NCI-H1436 (cell line): Measurements from ENCODE around the gene KIZ.

ENCODE experiments used
- DNase-seq: peaks from one replicate; lab custom pipeline; 2025; lab: John Stamatoyannopoulos, UW

Gene KIZ

DNA sequence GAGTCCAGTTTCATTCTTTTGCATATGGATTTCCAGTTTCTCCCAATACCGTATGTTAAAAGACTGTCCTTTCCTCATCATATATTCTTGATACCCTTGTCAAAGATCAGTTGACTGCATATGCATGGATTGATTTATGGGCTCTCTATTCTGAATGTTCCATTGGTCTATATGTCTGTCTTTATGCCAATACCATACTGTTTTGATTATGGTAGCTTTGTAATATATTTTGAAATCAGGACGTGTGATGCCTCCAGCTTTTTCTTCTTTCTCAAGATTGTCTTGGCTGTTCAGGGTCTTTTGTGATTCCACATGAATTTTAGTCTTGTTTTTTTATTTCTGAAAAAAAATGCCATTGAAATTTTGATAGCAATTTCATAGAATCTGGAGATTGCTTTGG lies 51.9 kb downstream of the KIZ start:
- DNase-seq, result no peak

DNA sequence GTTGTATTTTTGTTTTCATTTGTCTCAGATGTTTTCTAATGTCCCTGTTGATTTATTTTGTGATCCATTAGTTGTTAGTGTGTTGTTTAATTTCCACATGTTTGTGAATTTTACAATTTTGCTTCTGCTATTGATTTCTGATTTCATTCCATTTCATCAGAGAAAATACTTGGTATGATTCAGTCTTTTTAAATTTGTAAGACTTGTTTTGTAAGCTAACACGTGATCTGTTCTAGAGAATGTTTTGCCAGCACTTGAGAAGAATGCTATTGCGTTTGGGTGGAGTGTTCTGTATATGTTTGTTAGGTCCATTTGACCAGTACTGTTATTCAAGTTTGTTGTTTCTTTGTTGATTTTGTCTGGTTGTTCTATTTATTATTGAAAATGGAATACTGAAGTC lies 53.9 kb downstream of the KIZ start:
- DNase-seq, result no peak

DNA sequence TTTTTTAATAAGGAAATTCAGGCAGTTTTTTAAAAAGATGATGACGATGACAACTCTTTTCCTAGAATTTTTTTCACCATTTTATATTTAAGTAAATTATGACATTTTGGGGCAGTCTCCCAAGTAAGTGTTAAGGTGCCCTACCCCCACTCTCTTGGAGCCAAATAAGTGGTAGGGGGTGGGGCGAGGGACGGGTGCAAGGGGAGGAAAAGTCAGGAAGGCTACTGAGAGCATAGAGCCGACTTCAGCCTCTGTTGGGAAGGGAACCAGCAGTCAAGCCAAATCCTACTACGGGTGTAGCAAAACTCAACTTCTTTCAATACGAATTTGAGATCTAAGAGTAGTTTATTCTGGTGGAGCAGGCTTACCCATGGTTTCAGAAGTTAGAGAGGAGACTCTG lies 54.4 kb downstream of the KIZ start:
- DNase-seq, result no peak

DNA sequence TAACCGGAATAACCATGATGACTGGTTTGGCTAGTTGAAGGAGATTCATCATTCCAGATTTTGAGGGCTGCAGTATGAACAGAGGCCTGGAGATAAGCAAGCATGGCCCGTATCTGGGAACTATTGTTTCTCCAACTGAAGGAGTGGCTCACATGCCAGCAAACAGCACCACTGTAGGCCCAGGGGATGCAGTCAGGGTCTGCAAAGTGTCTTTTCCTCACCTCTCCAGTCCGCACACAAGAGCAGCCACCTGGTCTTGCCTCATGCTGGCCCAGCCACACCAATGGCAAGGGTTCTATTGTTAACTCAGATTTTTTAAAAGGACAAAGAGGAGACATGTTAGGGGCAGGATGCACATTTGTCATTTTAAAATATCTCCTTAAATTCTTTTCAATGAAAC lies 55.1 kb downstream of the KIZ start:
- no peak for DNase-seq

DNA sequence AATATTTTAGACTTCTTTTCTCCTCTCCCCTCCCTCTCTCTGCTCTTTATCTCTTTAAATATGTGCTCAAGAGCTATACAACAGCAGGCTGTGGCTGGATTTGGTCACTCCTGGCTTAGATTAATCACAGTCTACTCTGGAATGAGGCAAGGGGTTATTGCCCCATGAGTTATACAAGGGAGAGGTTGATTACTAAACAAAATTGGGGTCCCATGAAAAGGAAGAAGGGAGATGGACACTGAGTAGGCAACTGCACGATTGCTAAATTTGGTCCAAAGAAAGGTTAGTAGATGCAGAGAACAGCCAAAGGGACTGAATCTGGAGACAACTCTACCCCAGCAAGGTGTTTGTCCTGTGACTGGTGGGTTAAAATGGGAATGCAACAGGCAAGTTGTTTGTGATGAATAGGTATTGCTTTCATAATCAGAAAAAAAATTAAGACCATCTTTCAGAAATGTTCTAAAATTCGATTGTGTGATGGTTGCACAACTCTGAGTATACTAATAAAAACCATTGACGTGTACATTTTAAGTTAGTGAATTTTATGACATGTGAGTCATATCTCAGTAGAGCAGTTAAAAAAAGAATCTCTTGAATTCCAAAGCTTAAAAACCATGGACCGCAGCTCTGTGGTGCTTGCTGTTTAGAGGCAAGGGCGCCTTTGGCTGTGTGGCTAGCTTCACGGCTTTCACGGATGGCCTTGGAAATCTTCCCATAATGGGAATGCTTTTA lies 57.1 kb downstream of the KIZ start:
- DNase-seq, result no peak

DNA sequence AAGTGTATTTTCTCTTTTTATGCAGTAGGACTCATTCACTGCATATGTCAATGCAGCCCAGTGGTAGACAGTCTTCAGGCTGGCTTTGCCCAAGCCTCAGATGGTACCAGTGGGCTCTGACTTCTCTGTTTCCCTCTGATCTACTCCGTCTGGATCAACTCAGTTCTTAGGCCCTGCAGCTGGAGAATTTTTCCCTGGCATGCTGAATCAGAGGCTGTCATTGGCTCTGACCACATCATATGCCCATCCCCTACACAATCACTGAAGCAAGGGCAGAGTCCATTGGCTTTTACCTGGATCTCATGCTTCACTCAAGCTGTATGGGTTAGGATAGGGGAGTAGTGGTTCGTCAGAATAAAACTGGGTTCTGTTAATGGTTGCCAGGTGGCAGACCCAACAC lies 57.8 kb downstream of the KIZ start:
- DNase-seq, result no peak

DNA sequence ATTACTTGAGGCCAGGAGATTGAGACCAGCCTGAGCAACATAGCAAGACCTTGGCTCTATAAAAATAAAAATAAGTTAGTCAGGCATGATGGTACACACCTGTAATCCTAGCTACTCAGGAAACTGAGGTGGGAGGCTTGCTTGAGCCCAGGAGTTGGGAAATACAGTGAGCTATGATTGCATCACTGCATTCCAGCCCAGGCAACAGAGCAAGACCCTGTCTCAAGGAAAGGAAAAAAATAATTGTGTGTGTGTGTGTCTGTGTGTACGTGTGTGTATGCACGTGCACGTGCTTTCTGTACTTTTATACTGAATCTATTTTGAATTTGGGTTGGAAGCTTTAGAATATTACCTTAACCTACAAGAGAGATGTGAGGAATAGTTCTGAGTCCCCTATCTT lies 58.9 kb downstream of the KIZ start:
- no peak for DNase-seq

DNA sequence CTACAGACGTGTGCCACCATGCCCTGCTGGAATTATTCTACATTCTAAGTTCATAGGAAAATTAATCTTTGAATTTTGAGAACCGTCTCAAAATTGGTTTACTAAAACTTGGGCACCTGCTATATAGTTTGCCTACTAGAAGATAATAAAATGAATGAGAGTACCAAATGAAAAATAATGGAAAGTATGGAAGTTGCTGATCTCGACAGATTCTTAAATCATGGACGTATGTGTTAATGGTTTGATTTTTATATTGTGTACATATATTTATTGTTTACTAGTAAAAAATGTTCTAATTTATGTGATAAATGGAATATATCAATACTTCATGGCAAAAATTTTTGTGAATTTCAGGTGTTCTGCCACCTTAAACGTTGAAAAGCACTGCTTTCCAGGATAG lies 60.0 kb downstream of the KIZ start:
- DNase-seq, result no peak

DNA sequence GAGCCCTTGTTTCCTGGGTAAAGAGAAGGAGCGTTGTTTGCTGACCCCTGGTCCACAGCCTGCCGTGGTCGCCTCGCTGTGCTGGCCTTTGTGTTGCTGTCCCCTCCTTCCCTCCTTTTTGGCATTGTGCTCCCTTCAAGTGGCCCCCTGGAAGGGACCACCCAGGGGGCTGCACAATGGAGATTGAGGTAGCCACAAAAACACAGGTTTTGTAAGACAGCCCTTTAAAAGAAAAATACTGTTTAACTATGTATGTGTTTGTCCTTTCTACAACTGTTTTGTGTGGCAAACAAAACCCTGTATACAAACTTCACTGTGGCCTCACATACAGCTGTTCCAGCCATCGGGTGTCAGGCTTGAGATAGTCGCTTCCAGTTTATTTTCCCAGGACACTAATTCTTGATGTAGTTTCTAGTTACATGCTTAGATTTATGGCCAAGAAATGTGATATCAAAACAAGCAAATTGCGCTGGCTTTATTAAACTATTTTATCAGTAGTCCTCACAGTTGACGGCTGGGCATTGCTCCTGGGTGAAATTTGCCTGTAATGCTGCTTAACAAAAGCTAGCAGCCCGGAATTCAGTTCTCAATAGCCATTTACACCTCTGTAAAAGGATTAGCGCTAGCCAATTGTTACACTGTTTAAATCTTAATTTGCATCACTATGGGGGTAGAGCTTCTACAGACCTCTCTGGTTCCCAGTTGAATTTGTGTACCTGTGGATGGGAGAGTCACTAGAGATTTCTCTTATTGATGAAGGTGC lies 64.1 kb downstream of the KIZ start:
- DNase-seq, result peak; percentile 6

DNA sequence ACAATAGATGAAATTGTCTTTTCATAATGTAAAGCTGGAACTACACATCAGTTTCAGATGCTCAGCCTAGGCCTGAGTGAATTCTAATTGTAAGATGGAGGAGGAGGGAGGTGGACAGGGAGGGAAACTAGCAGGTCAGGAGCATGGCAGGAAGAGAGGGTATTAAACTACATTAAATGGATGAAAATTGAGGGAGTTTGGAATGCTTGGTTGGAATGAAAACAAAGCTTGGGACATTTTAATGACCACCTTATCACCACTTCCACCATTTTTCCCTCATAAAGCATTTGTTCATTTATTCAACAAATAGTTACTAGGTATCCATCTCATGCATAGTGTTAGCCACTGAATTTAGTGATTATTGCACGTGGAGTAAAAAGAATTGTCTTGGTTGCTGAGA lies 65.0 kb downstream of the KIZ start:
- no peak for DNase-seq

DNA sequence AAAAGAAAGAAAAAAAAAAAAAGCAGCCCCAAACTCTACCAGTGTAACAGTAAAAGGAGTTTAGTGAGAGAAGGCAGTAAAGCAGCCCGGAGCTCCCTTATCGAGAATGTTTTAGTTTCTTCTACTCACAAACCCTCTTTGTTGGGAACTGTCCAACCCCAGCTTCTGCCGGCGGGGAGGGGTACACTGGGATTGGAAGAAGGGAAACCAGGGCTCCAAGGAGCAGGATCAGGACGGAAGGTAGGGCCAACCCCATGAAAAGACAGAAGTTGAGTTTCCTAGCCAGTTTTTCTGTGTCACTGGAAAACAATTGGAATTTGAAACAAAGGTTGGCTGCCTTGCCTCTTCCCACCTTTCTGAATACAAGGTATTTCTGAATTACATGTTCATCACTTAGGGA lies 66.0 kb downstream of the KIZ start:
- no peak for DNase-seq

DNA sequence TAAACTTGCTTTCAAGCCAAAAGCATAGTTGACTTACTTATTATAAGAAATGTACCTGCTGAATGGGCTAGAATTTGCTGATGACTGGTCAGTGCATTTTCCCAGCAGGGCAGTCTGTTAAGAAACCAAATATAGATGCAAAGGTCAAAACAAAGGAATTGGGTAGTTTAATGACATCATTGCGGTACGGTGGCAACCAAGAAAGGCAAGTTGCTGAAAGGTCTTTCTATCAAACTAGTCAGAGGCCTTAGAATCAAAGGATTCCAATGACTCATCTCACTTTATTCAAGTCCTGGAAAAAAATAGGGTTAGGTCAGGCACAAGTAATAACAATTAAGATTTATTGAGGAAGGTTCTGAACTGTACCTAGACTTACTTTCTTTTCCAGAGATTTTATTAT lies 76.4 kb downstream of the KIZ start:
- no peak for DNase-seq

DNA sequence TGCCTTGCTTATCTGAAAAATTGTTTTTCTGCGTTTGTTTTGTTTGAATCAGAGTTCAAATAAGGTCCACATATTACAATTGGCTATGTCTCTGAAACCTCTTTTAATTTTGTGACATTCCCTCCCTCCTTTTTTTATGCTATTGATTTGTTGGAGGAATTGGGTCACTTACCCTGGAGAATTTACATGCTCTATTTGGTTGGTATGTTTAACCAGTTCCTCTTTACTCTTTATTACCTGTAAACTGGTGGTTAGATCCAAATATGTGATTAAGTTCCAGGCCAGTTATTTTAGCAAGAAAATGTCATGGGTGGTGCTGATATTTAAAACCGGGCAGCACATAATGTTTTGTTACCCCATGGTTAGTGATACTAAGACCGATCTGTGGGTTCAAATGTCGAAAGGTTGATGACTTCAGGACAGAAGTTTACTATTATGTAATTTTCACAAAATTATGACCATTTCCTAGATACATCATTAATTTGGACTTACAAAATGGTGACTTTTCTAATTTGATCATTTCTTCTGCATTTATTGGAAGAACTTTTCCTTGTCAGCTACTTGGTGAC lies 77.3 kb downstream of the KIZ start:
- DNase-seq, result no peak

DNA sequence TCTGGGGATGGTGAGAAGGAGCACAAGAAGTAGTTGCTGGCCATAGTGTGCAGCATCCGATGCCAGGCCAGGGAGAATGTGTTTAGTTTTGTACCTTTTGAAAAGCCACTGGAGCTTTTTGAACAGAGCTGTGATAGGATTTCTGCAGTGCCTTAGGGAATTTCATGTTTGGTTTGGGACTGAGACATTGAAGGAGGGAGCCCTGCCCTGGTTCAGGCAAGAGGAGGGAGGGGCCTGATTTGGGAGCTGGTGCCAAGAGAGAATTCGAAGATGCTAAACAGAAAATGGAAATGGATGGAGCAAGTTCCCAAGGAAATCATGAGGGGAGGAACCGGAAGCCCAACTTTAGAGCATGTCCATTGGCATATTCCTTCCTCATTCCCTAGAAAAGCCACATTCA lies 80.7 kb downstream of the KIZ start:
- no peak for DNase-seq

DNA sequence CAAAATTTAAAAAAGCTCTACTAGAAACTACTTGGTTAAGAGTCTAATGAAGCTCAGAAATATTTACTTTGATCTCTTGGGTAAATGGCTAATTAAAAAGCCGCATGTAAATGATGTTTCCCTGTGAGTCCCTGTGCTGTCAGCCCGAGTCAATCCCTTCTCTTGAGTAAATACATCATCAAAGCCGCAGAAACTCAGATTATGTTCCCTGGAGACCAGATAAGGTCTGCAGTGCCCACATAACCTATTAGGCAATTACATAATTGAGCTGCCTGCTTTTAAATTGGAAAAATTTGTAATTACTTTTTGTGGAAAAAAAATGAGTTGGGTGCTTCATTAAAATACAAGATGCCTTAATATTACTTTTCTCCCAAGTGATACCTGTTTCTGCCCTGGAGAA lies 83.1 kb downstream of the KIZ start:
- peak; percentile 65 for DNase-seq

DNA sequence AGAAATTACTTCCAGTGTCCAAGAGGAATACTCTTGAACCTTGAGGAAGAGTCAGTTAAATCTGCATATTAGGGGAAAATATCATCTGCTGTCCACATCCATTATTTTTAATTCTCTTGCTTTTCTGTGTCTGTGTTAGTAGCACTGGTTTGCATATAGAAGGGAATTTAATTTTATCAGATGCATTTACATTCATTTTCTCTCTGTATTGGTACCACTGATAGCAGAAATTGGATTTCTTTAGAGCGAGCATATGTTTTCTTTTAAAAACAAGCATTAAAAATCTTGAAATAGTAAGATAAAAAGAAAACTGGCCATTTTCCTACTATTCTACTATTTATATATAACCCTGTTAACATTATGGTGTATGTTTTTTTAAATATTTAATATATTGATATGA lies 83.8 kb downstream of the KIZ start:
- no peak for DNase-seq

DNA sequence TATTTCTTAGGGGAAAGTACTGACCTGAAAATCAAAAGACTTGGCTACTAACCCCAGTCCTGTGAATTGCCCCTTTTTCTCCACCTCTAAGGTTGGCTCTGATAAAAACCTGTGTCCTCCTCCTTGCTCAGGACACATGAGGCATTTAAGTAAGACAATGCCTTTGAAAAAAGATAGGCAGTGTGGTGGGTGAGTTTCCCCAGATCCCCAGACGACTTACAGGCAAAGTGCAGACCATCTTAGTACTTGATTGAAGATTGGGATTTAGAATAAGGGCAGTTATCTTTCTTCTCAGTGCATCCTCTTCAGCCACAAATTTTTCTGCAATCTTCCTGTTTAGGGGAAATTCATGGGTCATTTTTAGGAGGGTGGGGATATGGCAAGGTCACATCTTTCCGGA lies 87.8 kb downstream of the KIZ start:
- DNase-seq, result no peak

DNA sequence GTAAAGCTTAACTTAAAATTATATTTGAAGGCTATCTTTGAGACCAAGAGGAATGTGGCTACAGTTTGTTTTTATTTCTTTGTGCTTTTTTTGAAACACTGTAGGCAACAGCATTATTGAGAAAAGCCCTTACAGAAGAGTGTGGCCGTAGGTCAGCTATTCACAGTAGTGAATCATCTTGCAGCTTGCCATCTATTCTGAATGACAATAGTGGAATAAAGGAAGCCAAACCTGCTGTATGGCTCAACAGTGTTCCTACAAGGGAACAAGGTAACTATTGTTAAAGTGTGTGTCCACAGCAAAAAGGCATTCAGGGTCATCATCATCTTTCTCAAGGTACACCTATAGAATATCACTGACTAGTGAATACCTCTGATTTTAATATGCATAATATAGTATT lies 88.5 kb downstream of the KIZ start:
- DNase-seq, result no peak

DNA sequence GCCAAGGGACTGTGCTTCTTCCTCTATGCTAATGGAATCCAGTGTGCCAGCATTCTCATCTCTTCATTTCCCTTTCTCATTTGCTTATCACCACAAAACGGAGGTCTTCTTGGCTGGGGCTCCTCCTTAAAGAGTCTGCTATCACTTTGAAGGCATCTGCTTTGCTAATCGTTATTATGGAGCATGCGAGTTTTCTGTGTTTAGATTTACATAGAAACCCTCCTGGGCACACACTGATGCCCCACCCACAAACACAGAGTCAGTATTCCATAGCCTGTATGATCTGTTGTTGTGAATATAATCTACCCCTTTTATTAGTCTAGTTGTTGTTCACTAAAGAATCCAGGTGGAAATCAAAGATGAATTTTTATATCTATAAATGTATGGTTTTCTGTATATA lies 93.8 kb downstream of the KIZ start:
- no peak for DNase-seq

DNA sequence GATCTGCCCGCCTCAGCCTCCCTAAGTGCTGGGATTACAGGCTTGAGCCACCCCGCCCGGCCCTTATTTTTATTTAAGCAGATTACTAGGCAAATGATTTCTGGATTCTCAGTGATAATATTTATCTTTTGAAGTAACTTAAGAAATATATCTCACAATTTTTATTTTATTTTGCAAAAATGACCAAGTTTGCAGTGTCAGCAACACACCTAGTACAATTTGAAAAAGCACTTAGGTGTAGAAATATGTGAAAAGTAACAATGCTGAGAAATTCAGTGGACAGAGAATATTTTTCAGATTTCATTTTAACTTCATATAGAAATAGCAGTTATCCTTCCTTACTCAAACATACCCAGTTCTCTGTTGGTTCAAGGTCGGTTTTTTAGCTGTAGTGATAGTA lies 98.3 kb downstream of the KIZ start:
- DNase-seq, result no peak

DNA sequence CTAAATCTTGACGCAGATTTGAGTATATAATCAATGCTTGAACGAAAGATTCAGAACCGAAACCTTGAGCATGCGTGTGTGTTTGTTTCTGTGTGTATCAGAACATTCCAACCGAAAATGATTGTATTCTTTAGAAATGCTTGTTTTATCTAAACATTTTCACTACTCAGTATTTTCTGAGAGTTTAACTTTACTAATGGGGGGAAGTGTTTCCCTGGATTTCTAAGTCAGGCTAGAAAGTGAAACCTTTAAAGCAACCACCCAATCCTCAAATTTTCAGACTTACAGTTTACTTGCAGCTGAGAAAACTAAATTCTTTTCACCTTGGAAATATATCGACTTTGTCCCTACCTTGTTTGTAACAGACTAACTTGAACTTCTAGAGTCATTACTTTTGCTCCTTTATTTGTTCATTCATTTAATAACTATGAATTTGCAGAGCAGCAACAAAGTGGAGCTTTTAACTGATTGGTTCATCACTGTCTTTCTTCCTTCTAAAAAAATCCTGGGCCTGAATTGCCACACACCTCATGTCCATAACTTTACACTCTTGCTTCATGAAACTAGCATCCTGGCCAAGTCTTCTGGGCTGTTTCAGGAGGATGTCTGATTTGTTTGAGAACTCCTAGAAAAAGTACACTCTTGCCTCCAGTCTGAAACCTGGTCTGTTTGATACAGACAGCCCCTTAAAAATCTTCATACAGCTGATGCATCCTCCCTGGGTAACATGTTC lies 99.5 kb downstream of the KIZ start:
- DNase-seq, result no peak

DNA sequence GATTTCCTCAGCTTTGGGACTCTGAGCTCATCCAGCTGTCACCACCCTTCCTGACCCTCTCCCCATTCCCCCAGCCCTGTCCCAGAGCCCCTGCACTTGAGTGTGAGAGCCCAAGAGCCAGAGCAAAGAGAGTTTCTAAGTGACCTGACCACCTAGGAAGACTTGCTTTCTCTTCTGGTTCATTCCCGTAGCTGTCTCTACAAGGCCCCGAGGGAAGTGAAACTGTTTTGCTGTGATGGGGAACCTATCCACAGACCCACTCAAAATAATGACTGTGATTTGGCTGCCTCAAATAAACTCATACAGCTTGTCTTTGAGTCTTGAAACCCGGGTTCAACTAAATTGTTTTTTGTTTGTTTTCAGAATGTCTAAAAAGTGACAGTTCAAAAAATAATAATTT lies 102.6 kb downstream of the KIZ start:
- DNase-seq, result no peak

DNA sequence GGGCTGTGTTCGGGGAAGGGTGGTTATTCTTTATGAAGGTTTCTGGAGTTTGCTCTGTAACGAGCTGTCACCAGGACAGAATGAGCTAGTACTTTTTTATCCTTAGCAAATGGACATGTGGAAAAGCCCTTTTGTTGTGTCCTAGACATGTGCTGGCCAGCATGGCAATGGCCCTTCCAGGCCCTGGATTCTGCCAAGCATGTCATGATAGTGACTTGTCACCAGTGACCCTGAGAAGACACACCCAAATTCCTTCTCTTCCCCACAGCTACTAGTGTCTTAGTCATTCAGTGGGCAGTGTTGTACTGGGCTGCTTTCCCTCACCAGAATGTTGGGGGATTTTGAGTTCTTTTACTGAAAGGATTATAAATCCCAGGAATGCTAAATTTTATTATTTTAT lies 103.3 kb downstream of the KIZ start:
- no peak for DNase-seq
